Spleen (tissue), 11 donors: Measurements from ENCODE around the gene OXCT2. TPM values are rescaled to one million over a fixed set of nuclear protein-coding genes. Genes with fewer than 3 reads are reported as not detected.

Experiments used
- DNase-seq: peaks from one replicate; pipeline ENCODE4 v3.0.0-alpha.2; 2020
- H3K27ac ChIP-seq, 8 donors: fragments of 200-600 bp; sonication (generic) in 7 of 8; 1 replicate in 4 of 8; 2 replicates in 4 of 8; pipeline versions ENCODE4 v1.5.0 to v1.8.0; 2016 to 2021; ENCODE audit warnings: inconsistent platforms in 4 of 8, mild to moderate bottlenecking in 4 of 8, moderate library complexity in 1 of 8
- H3K27me3 ChIP-seq, 7 donors: fragments of 200-600 bp; sonication (generic) in 6 of 7; replicated peaks in 1 of 7; 1 replicate in 4 of 7; 2 replicates in 3 of 7; pipeline versions ENCODE4 v1.5.0 to v1.8.0; 2016 to 2021; ENCODE audit warnings: inconsistent platforms in 3 of 7, mild to moderate bottlenecking in 1 of 7
- H3K36me3 ChIP-seq, 6 donors: fragments of 200-600 bp; sonication (generic) in 5 of 6; 1 replicate in 4 of 6; 2 replicates in 2 of 6; pipeline versions ENCODE4 v1.5.0 to v1.8.0; 2016 to 2021; ENCODE audit warnings: inconsistent platforms in 2 of 6
- H3K4me1 ChIP-seq, 6 donors: fragments of 200-600 bp; sonication (generic) in 5 of 6; 1 replicate in 3 of 6; 2 replicates in 3 of 6; pipeline versions ENCODE4 v1.5.0 to v1.8.0; 2016 to 2021; ENCODE audit warnings: inconsistent platforms in 3 of 6
- H3K4me3 ChIP-seq, 8 donors: fragments of 200-600 bp; sonication (generic) in 7 of 8; 1 replicate in 4 of 8; 2 replicates in 4 of 8; pipeline versions ENCODE4 v1.5.0 to v1.8.0; 2016 to 2021; ENCODE audit warnings: inconsistent platforms in 4 of 8, mild to moderate bottlenecking in 4 of 8, moderate library complexity in 2 of 8
- H3K9me3 ChIP-seq, 8 donors: fragments of 200-600 bp; sonication (generic) in 7 of 8; 1 replicate in 4 of 8; 2 replicates in 4 of 8; pipeline versions ENCODE4 v1.5.0 to v1.8.0; 2016 to 2021; ENCODE audit warnings: inconsistent platforms in 4 of 8
- POLR2A ChIP-seq, 3 donors: fragments of 450-650 bp; IDR thresholded peaks; one replicate each; pipeline ENCODE4 v1.5.1; 2017; ENCODE audit warnings: antibody characterized with exemption in 3 of 3, mild to moderate bottlenecking in 1 of 3
- POLR2AphosphoS5 ChIP-seq, 3 donors: sonication (generic); formaldehyde crosslinking; IDR thresholded peaks; one replicate each; pipeline ENCODE4 v1.5.1; 2017; ENCODE audit warnings: antibody characterized with exemption in 3 of 3
- WGBS, 5 donors: extraction: QIAGEN DNeasy Blood & Tissue Kit in 3 of 5; methylation state at CpG; one replicate each; pipeline versions ENCODE4 v1.1.5 to v1.1.7; 2013 to 2018; 5-methylcytosine and 5-hydroxymethylcytosine counted together
- intact Hi-C: fragments of 100-400 bp; cut with DNase I; formaldehyde crosslinking; loops from one replicate; pipeline ENCODE4 v1.15.0; 2023; ENCODE audit warnings: low total_unique reads
- polyA plus RNA-seq, 3 donors: library from polyadenylated mRNA; stranded (reverse); fragments of 200-250 nt; gene quantifications; one replicate each; pipeline ENCODE4 v1.2.1, GENCODE V29; 2013
- total RNA-seq, 7 donors: library from RNA; depleted of rRNA in 3 of 7; stranded (reverse); fragments of >200 nt in 3 of 7; fragmentation: NEBNext Ultra II Directional in 4 of 7; extraction: Animal tissue kit (Norgen Biotek cat#: 25700) in 4 of 7; gene quantifications; one replicate each; pipeline versions ENCODE4 v1.1.0 to v1.2.1, GENCODE V29; 2016 to 2021
- TF ChIP-seq, protein P1 (sequence below), 11 experiments: fragments of 200-600 bp in 7 of 11; fragments of 450-650 bp in 4 of 11; sonication (generic) in 4 of 11; IDR thresholded peaks in 8 of 11; conservative IDR thresholded peaks in 3 of 11; 1 replicate in 7 of 11; 2 replicates in 4 of 11; pipeline versions ENCODE4 v1.4.0 to v1.8.0; 2016 to 2021; ENCODE audit warnings: antibody characterized with exemption in 11 of 11, inconsistent platforms in 4 of 11, mild to moderate bottlenecking in 1 of 11
- donor health status: healthy with polysubstance abuse.
- donor health status: DM: no; HTN: no; CAD: no; lungs with moderate emphysema.
- donor health status: DM: no; HTN: no; CAD: no.
- donor health status: Bipolar disorder and iron deficiency.
- donor health status: healthy.
- donor health status: DM: no; HTN: no; CAD: no.
- donor health status: DM: yes; HTN: yes; CAD: no.

Gene OXCT2
- total and polyA plus RNA-seq, 10 donors, result 0.35 to 3.8 (median 1.2) TPM

DNA sequence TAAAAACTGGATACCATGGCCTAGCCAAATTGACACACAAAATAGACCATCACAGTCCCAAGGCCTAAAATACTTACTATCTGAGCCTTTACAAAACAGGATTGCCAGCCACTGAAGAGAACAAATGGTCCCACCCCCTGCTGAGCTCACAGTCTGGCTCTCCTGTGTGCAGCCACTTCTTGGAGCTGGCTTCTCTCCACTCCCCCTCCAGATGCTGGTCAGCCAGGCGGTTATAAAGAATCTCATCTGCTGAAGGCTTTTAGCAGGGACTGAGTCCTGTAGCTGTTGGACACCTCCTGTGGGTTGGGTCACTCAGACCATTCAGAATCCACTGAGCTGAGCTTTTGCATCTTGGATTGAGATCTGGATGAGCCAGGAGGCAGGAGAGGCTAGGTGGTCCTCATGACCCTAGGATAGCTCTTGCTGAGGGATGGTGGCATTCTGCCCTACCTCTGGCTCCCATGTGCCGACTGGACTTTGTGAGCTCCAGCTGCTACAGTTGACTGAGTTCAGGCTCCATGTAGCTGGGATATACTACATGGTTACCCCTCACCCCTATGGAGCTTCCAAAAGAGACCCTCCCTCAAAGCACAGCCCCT lies 16.1 kb downstream of the OXCT2 start:
- no peak overlapping the region for H3K27ac ChIP-seq
- no peak for DNase-seq
- no peak overlapping the region for H3K4me3 ChIP-seq
- WGBS, 5 donors, result 71 to 91% (median 90%) methylated on average over 2 of the region's 2 CpGs
- H3K27me3 ChIP-seq, result no peaks in the 10 kb centered on the region
- no peaks in the 10 kb centered on the region for H3K9me3 ChIP-seq
- no peaks in the 10 kb centered on the region for H3K4me1 ChIP-seq
- TF ChIP-seq POLR2AphosphoS5 (IDR thresholded peaks at IDR 0.05) (no peak), POLR2A (IDR thresholded peaks at IDR 0.05) (no peak)
- TF ChIP-seq, protein P1, sequence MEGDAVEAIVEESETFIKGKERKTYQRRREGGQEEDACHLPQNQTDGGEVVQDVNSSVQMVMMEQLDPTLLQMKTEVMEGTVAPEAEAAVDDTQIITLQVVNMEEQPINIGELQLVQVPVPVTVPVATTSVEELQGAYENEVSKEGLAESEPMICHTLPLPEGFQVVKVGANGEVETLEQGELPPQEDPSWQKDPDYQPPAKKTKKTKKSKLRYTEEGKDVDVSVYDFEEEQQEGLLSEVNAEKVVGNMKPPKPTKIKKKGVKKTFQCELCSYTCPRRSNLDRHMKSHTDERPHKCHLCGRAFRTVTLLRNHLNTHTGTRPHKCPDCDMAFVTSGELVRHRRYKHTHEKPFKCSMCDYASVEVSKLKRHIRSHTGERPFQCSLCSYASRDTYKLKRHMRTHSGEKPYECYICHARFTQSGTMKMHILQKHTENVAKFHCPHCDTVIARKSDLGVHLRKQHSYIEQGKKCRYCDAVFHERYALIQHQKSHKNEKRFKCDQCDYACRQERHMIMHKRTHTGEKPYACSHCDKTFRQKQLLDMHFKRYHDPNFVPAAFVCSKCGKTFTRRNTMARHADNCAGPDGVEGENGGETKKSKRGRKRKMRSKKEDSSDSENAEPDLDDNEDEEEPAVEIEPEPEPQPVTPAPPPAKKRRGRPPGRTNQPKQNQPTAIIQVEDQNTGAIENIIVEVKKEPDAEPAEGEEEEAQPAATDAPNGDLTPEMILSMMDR (IDR thresholded peaks at IDR 0.05 in 8 of 11, conservative IDR thresholded peaks at IDR 0.05 in 3 of 11), result no peak
- intact Hi-C loops, result no loop called here
- peaks cover 4 to 100% (median 97%) of the 10 kb centered on the region in 6 donors for H3K36me3 ChIP-seq

DNA sequence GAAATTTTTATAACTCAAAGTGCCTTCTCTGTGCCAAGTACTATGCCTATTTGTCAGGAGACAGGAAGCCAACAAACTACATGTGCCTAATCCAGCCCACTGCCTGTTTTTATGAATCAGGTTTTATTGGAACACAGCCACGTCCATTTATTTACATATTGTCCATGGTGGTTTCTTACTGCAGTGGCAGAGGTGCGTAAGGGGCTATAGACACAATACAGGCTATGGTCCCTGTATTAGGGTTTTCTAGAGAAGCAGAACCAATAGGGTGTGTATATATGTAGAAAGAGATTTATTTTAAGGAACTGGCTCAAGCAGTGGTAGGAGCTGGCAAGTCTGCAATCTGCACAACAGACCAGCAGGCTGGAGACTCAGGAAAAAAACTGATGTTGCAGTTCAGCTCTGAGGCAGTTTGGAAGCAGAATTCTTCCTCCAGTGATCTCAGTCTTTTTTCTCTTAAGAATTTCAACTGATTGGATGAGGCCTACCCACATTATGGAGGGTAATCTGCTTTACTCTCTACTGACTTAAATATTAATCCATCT lies 17.1 kb downstream of the OXCT2 start:
- H3K4me1 ChIP-seq, result no peaks in the 10 kb centered on the region
- 78 to 98% (median 92%) methylated on average over 2 of the region's 2 CpGs for WGBS, 5 donors
- intact Hi-C loops, result no loop called here
- H3K36me3 ChIP-seq, result peaks cover 4 to 100% (median 99%) of the 10 kb centered on the region in 6 donors
- TF ChIP-seq POLR2AphosphoS5 (IDR thresholded peaks at IDR 0.05), result no peak
- TF ChIP-seq, protein P1 (IDR thresholded peaks at IDR 0.05 in 8 of 11, conservative IDR thresholded peaks at IDR 0.05 in 3 of 11), result no peak
- TF ChIP-seq POLR2A (IDR thresholded peaks at IDR 0.05), result no peak
- H3K9me3 ChIP-seq, result no peaks in the 10 kb centered on the region
- H3K4me3 ChIP-seq, result no peak overlapping the region
- no peak for DNase-seq
- no peaks in the 10 kb centered on the region for H3K27me3 ChIP-seq
- H3K27ac ChIP-seq, result no peak overlapping the region

DNA sequence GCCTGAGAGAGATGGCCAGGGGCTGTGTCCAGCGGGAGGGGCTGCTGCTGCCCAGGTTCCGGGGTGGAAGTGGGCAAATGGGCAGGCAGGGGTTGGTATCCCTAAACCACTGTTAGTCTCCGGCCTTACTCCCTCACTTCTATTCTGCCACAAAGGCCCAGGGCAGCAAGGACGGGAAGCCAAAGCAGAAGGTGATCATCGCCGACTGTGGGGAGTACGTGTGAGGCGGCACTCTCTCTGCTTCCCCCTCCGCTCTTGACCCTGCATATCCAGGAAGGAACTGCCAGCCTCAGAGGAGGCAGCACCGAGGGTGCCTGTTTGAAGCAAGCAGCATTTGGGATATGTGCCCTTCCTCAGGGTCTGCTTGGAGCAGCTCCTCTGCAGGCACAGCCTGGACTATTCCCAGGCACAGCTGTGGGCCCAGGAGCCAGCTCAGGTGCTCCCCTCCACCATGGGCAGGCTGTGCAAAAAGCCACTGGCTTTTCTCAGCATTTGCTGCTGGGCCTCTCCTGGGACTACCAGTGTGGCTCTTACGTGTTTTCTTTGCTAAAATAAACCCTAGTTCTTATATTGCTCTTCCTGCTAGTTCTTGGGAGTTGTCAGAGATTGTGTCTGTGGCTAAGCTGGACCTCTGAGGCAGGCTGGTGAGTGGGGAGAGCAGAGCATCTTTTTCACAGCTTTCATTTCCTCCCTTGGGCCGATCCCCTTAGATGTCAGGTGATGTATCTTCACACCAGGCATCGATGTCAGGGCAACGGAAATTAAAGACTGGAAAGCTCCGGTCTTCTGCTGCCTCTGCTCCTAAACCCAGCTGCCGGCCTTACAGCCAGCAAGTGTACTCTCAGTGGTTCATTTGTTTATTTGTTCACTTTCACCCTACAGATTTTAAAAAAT lies 17.8 kb downstream of the OXCT2 start:
- H3K4me3 ChIP-seq, result no peak overlapping the region
- no peaks in the 10 kb centered on the region for H3K27me3 ChIP-seq
- no peak for DNase-seq
- peaks cover 5 to 100% (median 99%) of the 10 kb centered on the region in 6 donors for H3K36me3 ChIP-seq
- WGBS, 5 donors, result 89 to 95% (median 92%) methylated on average over 16 of the region's 16 CpGs
- intact Hi-C loops, result no loop called here
- H3K4me1 ChIP-seq, result no peaks in the 10 kb centered on the region
- H3K27ac ChIP-seq, result no peak overlapping the region
- TF ChIP-seq POLR2A (IDR thresholded peaks at IDR 0.05), result no peak
- TF ChIP-seq POLR2AphosphoS5 (IDR thresholded peaks at IDR 0.05), result peak in 1 of 3 donors; percentile 26
- no peaks in the 10 kb centered on the region for H3K9me3 ChIP-seq

DNA sequence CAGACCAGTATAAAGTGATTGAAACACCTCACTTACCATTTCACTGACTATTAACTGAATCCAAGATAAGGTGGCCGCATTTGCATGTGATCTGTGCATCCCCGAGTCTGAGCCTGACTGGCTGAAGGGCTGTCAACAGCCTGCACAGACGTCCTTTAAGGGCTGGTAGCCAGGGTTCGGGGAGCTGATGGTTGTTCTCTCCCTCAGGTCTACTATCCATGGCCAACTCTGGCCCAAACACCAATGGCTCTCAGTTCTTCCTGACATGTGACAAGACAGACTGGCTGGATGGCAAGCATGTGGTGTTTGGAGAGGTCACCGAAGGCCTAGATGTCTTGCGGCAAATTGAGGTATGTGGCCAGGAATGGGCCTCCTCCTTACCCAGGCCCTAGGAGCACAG lies 18.4 kb downstream of the OXCT2 start:
- no peaks in the 10 kb centered on the region for H3K9me3 ChIP-seq
- no peak overlapping the region for H3K27ac ChIP-seq
- DNase-seq, result no peak
- no peaks in the 10 kb centered on the region for H3K4me1 ChIP-seq
- TF ChIP-seq, protein P1 (IDR thresholded peaks at IDR 0.05 in 8 of 11, conservative IDR thresholded peaks at IDR 0.05 in 3 of 11), result no peak
- TF ChIP-seq POLR2AphosphoS5 (IDR thresholded peaks at IDR 0.05) (no peak), POLR2A (IDR thresholded peaks at IDR 0.05) (no peak)
- H3K36me3 ChIP-seq, result peaks cover 7 to 100% (median 99%) of the 10 kb centered on the region in 6 donors
- H3K4me3 ChIP-seq, result no peak overlapping the region
- intact Hi-C loops, result no loop called here
- 85 to 97% (median 95%) methylated on average over 4 to 6 of the region's 6 CpGs for WGBS, 5 donors
- no peaks in the 10 kb centered on the region for H3K27me3 ChIP-seq
